ENCODE data around the gene DNAJB1. TPM values are rescaled to one million over a fixed set of nuclear protein-coding genes. Genes with fewer than 3 reads are reported as not detected.
"Not testable (repeated sequence)": the region's sequence is repeated elsewhere in the genome, so short reads cannot be mapped to it uniquely, and the experiment has no call there.

DNAJB1 gene
- total RNA-seq, 2 experiments from 2014 or later = 45.0 to 45.7 TPM

- DNase-seq = no peak
- H3K9me3 Mint-ChIP-seq = no peaks in the 10 kb centered on the region
- no peaks in the 10 kb centered on the region for H3K36me3 Mint-ChIP-seq
- H3K27me3 Mint-ChIP-seq = no peaks in the 10 kb centered on the region
- H3K27ac Mint-ChIP-seq = no peak overlapping the region
- no peak overlapping the region for H3K4me3 Mint-ChIP-seq
- peaks cover 19% of the 10 kb centered on the region for H3K4me1 Mint-ChIP-seq
Observed at GRCh38 chr19:14558370-14559066, 40.3 kb upstream of the DNAJB1 start.

GRCh38 chr19:14556662-14557188, 38.5 kb upstream of the DNAJB1 start:
- DNase-seq = peak; percentile 79
- Mint-ChIP-seq H3K27me3 (no peaks in the 10 kb centered on the region), H3K4me3 (no peak overlapping the region), H3K9me3 (no peaks in the 10 kb centered on the region), H3K27ac (no peak overlapping the region), H3K36me3 (no peaks in the 10 kb centered on the region), H3K4me1 (peaks cover 22% of the 10 kb centered on the region)

- DNase-seq = no peak
- H3K4me1 Mint-ChIP-seq = peaks cover 25% of the 10 kb centered on the region
- no peaks in the 10 kb centered on the region for H3K36me3 Mint-ChIP-seq
- H3K27ac Mint-ChIP-seq = no peak overlapping the region
- H3K9me3 Mint-ChIP-seq = no peaks in the 10 kb centered on the region
- no peaks in the 10 kb centered on the region for H3K27me3 Mint-ChIP-seq
- no peak overlapping the region for H3K4me3 Mint-ChIP-seq
Observed at GRCh38 chr19:14555918-14556661, 37.9 kb upstream of the DNAJB1 start.

- H3K4me3 Mint-ChIP-seq = no peak overlapping the region
Observed at GRCh38 chr19:14554382-14554812, 36.2 kb upstream of the DNAJB1 start.

GRCh38 chr19:14553939-14554243, 35.7 kb upstream of the DNAJB1 start:
- Mint-ChIP-seq H3K27me3 (no peaks in the 10 kb centered on the region), H3K36me3 (peaks cover 9% of the 10 kb centered on the region), H3K4me3 (no peak overlapping the region), H3K9me3 (no peaks in the 10 kb centered on the region), H3K4me1 (peaks cover 31% of the 10 kb centered on the region), H3K27ac (no peak overlapping the region)
- DNase-seq = no peak

More at GRCh38 chr19:14554382-14554812, 36.2 kb upstream of the DNAJB1 start:
- Mint-ChIP-seq H3K27ac (no peak overlapping the region), H3K4me1 (peaks cover 31% of the 10 kb centered on the region), H3K27me3 (no peaks in the 10 kb centered on the region), H3K36me3 (peaks cover 4% of the 10 kb centered on the region), H3K9me3 (no peaks in the 10 kb centered on the region)
- no peak for DNase-seq

GRCh38 chr19:14553042-14553938, 35.1 kb upstream of the DNAJB1 start:
- Mint-ChIP-seq H3K27ac (no peak overlapping the region), H3K4me3 (no peak overlapping the region), H3K4me1 (peaks cover 31% of the 10 kb centered on the region), H3K36me3 (peaks cover 13% of the 10 kb centered on the region), H3K27me3 (no peaks in the 10 kb centered on the region), H3K9me3 (no peaks in the 10 kb centered on the region)
- DNase-seq = no peak

GRCh38 chr19:14552006-14552360, 33.8 kb upstream of the DNAJB1 start:
- H3K27me3 Mint-ChIP-seq, H3K9me3 Mint-ChIP-seq, DNase-seq, H3K4me3 Mint-ChIP-seq: not testable (repeated sequence)
- Mint-ChIP-seq H3K4me1 (peaks cover 31% of the 10 kb centered on the region), H3K36me3 (peaks cover 13% of the 10 kb centered on the region), H3K27ac (peak overlapping the region; percentile 52)

- H3K27me3 Mint-ChIP-seq, H3K9me3 Mint-ChIP-seq, H3K4me3 Mint-ChIP-seq: not testable (repeated sequence)
- DNase-seq = peak; percentile 75
- Mint-ChIP-seq H3K36me3 (peaks cover 13% of the 10 kb centered on the region), H3K27ac (peak overlapping the region; percentile 60), H3K4me1 (peaks cover 30% of the 10 kb centered on the region)
Observed at GRCh38 chr19:14551134-14552005, 33.2 kb upstream of the DNAJB1 start.

- Mint-ChIP-seq H3K4me1 (peaks cover 23% of the 10 kb centered on the region), H3K9me3 (no peaks in the 10 kb centered on the region), H3K27me3 (no peaks in the 10 kb centered on the region), H3K27ac (no peak overlapping the region), H3K4me3 (no peak overlapping the region), H3K36me3 (peaks cover 13% of the 10 kb centered on the region)
- DNase-seq = no peak
Observed at GRCh38 chr19:14550201-14550754, 32.1 kb upstream of the DNAJB1 start.

- H3K36me3 Mint-ChIP-seq = peaks cover 13% of the 10 kb centered on the region
- no peaks in the 10 kb centered on the region for H3K27me3 Mint-ChIP-seq
- H3K27ac Mint-ChIP-seq = no peak overlapping the region
- no peaks in the 10 kb centered on the region for H3K9me3 Mint-ChIP-seq
- H3K4me1 Mint-ChIP-seq = peaks cover 13% of the 10 kb centered on the region
- H3K4me3 Mint-ChIP-seq = no peak overlapping the region
- no peak for DNase-seq
Observed at GRCh38 chr19:14545716-14546082, 27.5 kb upstream of the DNAJB1 start.

GRCh38 chr19:14544977-14545715, 26.9 kb upstream of the DNAJB1 start:
- peak overlapping the region; percentile 13 for H3K27ac Mint-ChIP-seq
- H3K36me3 Mint-ChIP-seq = peaks cover 12% of the 10 kb centered on the region
- H3K4me1 Mint-ChIP-seq = peaks cover 9% of the 10 kb centered on the region
- H3K9me3 Mint-ChIP-seq = no peaks in the 10 kb centered on the region
- no peaks in the 10 kb centered on the region for H3K27me3 Mint-ChIP-seq
- H3K4me3 Mint-ChIP-seq = no peak overlapping the region
- DNase-seq = no peak

- H3K4me3 Mint-ChIP-seq = no peak overlapping the region
- peaks cover 11% of the 10 kb centered on the region for H3K4me1 Mint-ChIP-seq
- H3K9me3 Mint-ChIP-seq = no peaks in the 10 kb centered on the region
- H3K36me3 Mint-ChIP-seq = peaks cover 9% of the 10 kb centered on the region
- H3K27me3 Mint-ChIP-seq = no peaks in the 10 kb centered on the region
- no peak for DNase-seq
- H3K27ac Mint-ChIP-seq = no peak overlapping the region
Observed at GRCh38 chr19:14544047-14544446, 25.9 kb upstream of the DNAJB1 start.

- no peak for DNase-seq
- Mint-ChIP-seq H3K4me3 (no peak overlapping the region), H3K9me3 (no peaks in the 10 kb centered on the region), H3K27me3 (no peaks in the 10 kb centered on the region), H3K4me1 (peaks cover 17% of the 10 kb centered on the region), H3K36me3 (peaks cover 5% of the 10 kb centered on the region), H3K27ac (no peak overlapping the region)
Observed at GRCh38 chr19:14542711-14543328, 24.6 kb upstream of the DNAJB1 start.
